Gastroesophageal sphincter (tissue), 3 donors: ENCODE results near the gene FMN2.

Source experiments
- CTCF ChIP-seq, 4 experiments: fragments of 200-600 bp in 2 of 4; fragments of 450-650 bp in 2 of 4; sonication (generic) in 1 of 4; IDR thresholded peaks; one replicate each; pipeline ENCODE4 v1.5.1; 2017 to 2019; ENCODE audit warnings: antibody characterized with exemption in 4 of 4, mild to moderate bottlenecking in 2 of 4, moderate library complexity in 2 of 4
- POLR2A ChIP-seq, 2 donors: fragments of 450-650 bp; IDR thresholded peaks; one replicate each; pipeline ENCODE4 v1.6.1; 2017; ENCODE audit warnings: antibody characterized with exemption in 2 of 2, mild to moderate bottlenecking in 2 of 2, moderate library complexity in 1 of 2

- no peak for TF ChIP-seq POLR2A (IDR thresholded peaks at IDR 0.05)
- peak in 1 of 4 experiments; percentile 38 for TF ChIP-seq CTCF (IDR thresholded peaks at IDR 0.05)
Measured at GRCh38 chr1:240092301-240093119, 827 bp downstream of the FMN2 start.
